HEK293 (cell line): ENCODE results near the gene OSCP1.
A peak's percentile ranks its signal among the peaks of the same experiment; 100 is the strongest.

ENCODE experiments used
- CTCF ChIA-PET: fragments of 350-600 bp; formaldehyde crosslinking; extraction: SDS; loops from one replicate; lab custom pipeline; 2021; ENCODE audit warnings: antibody characterized with exemption; lab: Yijun Ruan, JAX
- POLR2A ChIA-PET: fragments of 300-600 bp; formaldehyde crosslinking; extraction: SDS; loops from one replicate; lab custom pipeline; 2020; ENCODE audit warnings: antibody characterized with exemption, inconsistent platforms; lab: Yijun Ruan, JAX
- H3K27ac ChIP-seq: fragments of 200-500 bp; sonication (Bioruptor generic); 2 replicates; pipeline ENCODE4 v1.5.1; 2014; ENCODE audit warnings: low read depth, low read length, control low read depth, inconsistent platforms; ENCODE audit errors: extremely low read depth
- H3K36me3 ChIP-seq, 2 experiments: fragments of 200-500 bp in 1 of 2; sonication (Bioruptor generic) in 1 of 2; 1 replicate in 1 of 2; 2 replicates in 1 of 2; pipeline ENCODE4 v1.5.1; 2014 to 2017; ENCODE audit warnings: inconsistent platforms in 2 of 2, low read length in 2 of 2; ENCODE audit not compliant: control insufficient read depth in 2 of 2, insufficient read depth in 1 of 2
- H3K4me1 ChIP-seq: fragments of 200-500 bp; sonication (Bioruptor generic); 2 replicates; pipeline ENCODE4 v1.5.1; 2014; ENCODE audit warnings: mild to moderate bottlenecking, low read length, inconsistent platforms; ENCODE audit not compliant: control insufficient read depth, insufficient read depth
- H3K4me3 ChIP-seq: 2 replicates; pipeline ENCODE4 v1.5.1; 2011; ENCODE audit warnings: low read depth, mild to moderate bottlenecking, control low read depth, low read length, moderate library complexity
- H3K9me3 ChIP-seq: fragments of 200-500 bp; sonication (Bioruptor generic); 2 replicates; pipeline ENCODE4 v1.5.1; 2014; ENCODE audit warnings: low read depth, low read length, inconsistent platforms; ENCODE audit not compliant: control insufficient read depth, insufficient read depth
- FEZF1 ChIP-seq: fragments of 450-650 bp; formaldehyde crosslinking; IDR thresholded peaks from 2 replicates; pipeline ENCODE4 v1.5.1; 2016; ENCODE audit warnings: missing biosample characterization, missing genetic modification characterization
- GLIS2 ChIP-seq: fragments of 450-650 bp; formaldehyde crosslinking; IDR thresholded peaks from 2 replicates; pipeline ENCODE4 v1.5.1; 2016; ENCODE audit warnings: missing biosample characterization, missing genetic modification characterization
- KLF1 ChIP-seq: fragments of 450-650 bp; formaldehyde crosslinking; IDR thresholded peaks from 2 replicates; pipeline ENCODE4 v1.5.1; 2016; ENCODE audit warnings: missing biosample characterization, missing genetic modification characterization
- MYNN ChIP-seq: fragments of 450-650 bp; formaldehyde crosslinking; IDR thresholded peaks from 2 replicates; pipeline ENCODE4 v1.5.1; 2016; ENCODE audit warnings: missing biosample characterization, missing genetic modification characterization, borderline replicate concordance
- SP7 ChIP-seq: fragments of 450-650 bp; formaldehyde crosslinking; IDR thresholded peaks from 2 replicates; pipeline ENCODE4 v1.5.1; 2016; ENCODE audit warnings: missing biosample characterization, missing genetic modification characterization
- ZBTB1 ChIP-seq: fragments of 450-650 bp; formaldehyde crosslinking; IDR thresholded peaks from 2 replicates; pipeline ENCODE4 v1.5.1; 2016; ENCODE audit warnings: missing biosample characterization, missing genetic modification characterization
- ZBTB21 ChIP-seq: fragments of 450-650 bp; formaldehyde crosslinking; IDR thresholded peaks from 2 replicates; pipeline ENCODE4 v1.5.1; 2017; ENCODE audit warnings: missing biosample characterization, missing genetic modification characterization
- ZNF19 ChIP-seq: fragments of 450-650 bp; formaldehyde crosslinking; IDR thresholded peaks from 2 replicates; pipeline ENCODE4; 2016; ENCODE audit warnings: missing biosample characterization, missing genetic modification characterization, low read depth
- ZNF324 ChIP-seq: fragments of 450-650 bp; formaldehyde crosslinking; IDR thresholded peaks from 2 replicates; pipeline ENCODE4 v1.5.1; 2016; ENCODE audit warnings: missing biosample characterization, missing genetic modification characterization
- ZNF350 ChIP-seq: fragments of 450-650 bp; formaldehyde crosslinking; IDR thresholded peaks from 2 replicates; pipeline ENCODE4 v1.5.0; 2017; ENCODE audit warnings: missing biosample characterization, mild to moderate bottlenecking, missing genetic modification characterization
- ZNF354C ChIP-seq: fragments of 450-650 bp; formaldehyde crosslinking; IDR thresholded peaks from 2 replicates; pipeline ENCODE4 v1.5.1; 2016; ENCODE audit warnings: missing biosample characterization, missing genetic modification characterization, low read depth, borderline replicate concordance
- ZNF366 ChIP-seq: fragments of 450-650 bp; formaldehyde crosslinking; conservative IDR thresholded peaks from 2 replicates; pipeline ENCODE4 v1.5.1; 2016; ENCODE audit warnings: missing biosample characterization, missing genetic modification characterization
- ZNF530 ChIP-seq: fragments of 450-650 bp; formaldehyde crosslinking; IDR thresholded peaks from 2 replicates; pipeline ENCODE4 v1.5.1; 2016; ENCODE audit warnings: low read depth, missing biosample characterization, missing genetic modification characterization
- ZNF677 ChIP-seq: fragments of 450-650 bp; IDR thresholded peaks from 2 replicates; pipeline ENCODE4 v1.5.0; 2018; ENCODE audit warnings: missing biosample characterization, mild to moderate bottlenecking, missing genetic modification characterization, moderate library complexity
- TF ChIP-seq, protein P1 (sequence below): fragments of 450-650 bp; formaldehyde crosslinking; IDR thresholded peaks from 2 replicates; pipeline ENCODE4 v1.5.1; 2016; ENCODE audit warnings: missing biosample characterization, missing genetic modification characterization
- TF ChIP-seq, protein P2 (sequence below): fragments of 450-650 bp; formaldehyde crosslinking; IDR thresholded peaks from 2 replicates; pipeline ENCODE4 v1.5.1; 2017; ENCODE audit warnings: missing biosample characterization, missing genetic modification characterization
- TF ChIP-seq, protein P3 (sequence below): fragments of 450-650 bp; formaldehyde crosslinking; IDR thresholded peaks from 2 replicates; pipeline ENCODE4 v1.5.1; 2016; ENCODE audit warnings: missing biosample characterization, missing genetic modification characterization
- TF ChIP-seq, protein P4 (sequence below): fragments of 450-650 bp; formaldehyde crosslinking; IDR thresholded peaks from 2 replicates; pipeline ENCODE4 v1.5.0; 2017; ENCODE audit warnings: missing biosample characterization, missing genetic modification characterization, borderline replicate concordance
- TF ChIP-seq, protein P5 (sequence below): fragments of 450-650 bp; formaldehyde crosslinking; optimal IDR thresholded peaks from 2 replicates; pipeline ENCODE3; 2016; ENCODE audit warnings: missing biosample characterization, mild to moderate bottlenecking, missing genetic modification characterization

Gene OSCP1

DNA sequence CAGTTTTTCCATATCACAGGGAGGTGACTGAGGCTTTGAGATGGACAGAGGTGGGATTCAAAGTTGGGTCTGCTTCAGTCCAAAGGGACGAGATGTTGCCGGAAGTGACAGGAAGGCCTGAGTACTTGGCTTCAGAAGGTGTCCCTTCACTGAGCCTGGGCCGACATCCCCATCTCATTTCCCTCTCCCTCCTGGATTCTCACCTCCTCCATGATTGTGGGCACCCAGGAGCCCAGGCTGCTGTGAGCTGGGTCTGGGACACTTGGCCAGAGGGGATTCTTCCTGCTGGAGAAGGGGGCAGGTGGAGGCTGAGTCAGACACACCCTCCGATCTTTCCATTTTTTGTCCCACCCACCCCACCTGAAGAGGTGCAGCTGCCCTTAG lies 16.8 kb upstream of the OSCP1 start (continued):
- TF ChIP-seq, protein P1, sequence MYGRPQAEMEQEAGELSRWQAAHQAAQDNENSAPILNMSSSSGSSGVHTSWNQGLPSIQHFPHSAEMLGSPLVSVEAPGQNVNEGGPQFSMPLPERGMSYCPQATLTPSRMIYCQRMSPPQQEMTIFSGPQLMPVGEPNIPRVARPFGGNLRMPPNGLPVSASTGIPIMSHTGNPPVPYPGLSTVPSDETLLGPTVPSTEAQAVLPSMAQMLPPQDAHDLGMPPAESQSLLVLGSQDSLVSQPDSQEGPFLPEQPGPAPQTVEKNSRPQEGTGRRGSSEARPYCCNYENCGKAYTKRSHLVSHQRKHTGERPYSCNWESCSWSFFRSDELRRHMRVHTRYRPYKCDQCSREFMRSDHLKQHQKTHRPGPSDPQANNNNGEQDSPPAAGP (tag by site-specific recombination): no peak
- TF ChIP-seq ZNF324 (tag by site-specific recombination): no peak
- TF ChIP-seq ZNF19 (tag by site-specific recombination): no peak

DNA sequence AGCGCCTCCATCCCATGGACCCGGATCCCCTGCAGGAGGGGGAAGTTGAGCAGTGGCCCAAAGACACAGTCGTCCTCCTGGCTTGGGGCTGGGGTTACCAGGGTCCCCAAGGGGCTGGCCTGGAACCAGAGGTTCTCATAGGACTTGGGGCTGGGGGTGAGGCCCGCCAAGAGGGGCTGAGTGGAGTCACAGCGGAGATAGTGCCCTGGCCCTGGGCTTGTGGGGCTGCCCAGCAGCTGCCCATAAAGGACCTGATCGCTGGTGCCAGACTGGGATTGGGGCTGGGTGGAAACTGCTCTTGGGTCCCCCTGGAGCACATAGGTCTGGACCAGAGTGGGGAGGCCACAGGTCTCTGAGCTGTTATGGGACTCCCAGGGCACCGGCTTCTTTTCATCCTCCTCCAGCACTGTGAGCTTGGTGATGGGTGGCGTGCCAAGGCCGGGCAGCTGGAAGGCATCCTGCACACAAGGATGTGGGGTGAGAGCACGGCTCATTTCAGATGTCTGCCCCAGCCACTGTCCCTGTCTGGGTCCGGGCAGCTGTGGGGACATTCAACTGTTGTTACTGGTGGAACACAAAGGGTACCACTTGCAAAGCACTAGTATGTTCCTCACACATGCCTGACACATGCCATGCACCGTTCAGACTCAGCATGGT lies 16.2 kb upstream of the OSCP1 start:
- Histone ChIP-seq H3K27ac (no peak overlapping the region), H3K9me3 (no peaks in the 10 kb centered on the region), H3K4me1 (no peaks in the 10 kb centered on the region), H3K36me3 (peaks cover 0 to 11% of the 10 kb centered on the region in 2 experiments; a peak in 1 of 3 replicates), H3K4me3 (no peak overlapping the region)
- no peak for TF ChIP-seq FEZF1 (tag by site-specific recombination)
- ChIA-PET CTCF (interaction anchor here (0.6 to 0.7 kb wide), 2 partner anchors 10 to 108 kb away, joined by 3 read pairs; no protein-coding TSS in a partner anchor), POLR2A (no interaction called here)

DNA sequence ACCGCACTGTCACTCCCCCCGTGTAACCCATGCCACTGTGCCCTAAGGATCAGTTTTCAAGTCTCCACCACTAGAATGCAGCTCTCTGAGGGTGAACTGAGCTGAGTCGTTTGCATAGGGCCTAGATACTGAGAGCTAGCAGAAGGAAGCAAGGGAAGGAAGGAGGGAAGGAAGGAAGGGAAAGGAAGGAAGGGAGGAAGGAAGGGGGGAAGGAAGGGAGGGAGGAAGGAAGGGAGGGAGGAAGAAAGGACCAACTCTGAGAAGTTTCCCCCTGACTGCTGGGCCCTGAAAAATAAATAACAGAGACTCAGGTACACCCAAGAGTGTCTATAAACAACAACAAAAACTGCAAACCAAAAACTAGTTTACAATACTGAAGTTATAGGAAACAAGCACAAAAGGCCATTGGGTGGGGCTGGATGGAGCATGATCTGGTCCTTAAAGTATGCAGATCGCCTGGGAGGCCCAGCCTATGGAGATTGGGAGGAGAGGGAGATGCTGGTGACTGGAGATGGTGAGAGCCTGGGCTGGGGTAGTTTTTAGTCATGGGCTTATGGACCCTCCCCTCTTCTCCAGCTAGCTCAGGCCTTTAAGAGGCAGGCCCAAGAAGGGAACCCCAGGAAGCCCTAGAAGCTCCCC lies 15.6 kb upstream of the OSCP1 start:
- peaks cover 2 to 17% of the 10 kb centered on the region in 2 experiments; a peak in 2 of 3 replicates for H3K36me3 ChIP-seq
- no peak overlapping the region for H3K27ac ChIP-seq
- no peak overlapping the region for H3K4me3 ChIP-seq
- H3K9me3 ChIP-seq: no peaks in the 10 kb centered on the region
- CTCF ChIA-PET: interaction anchor here (0.6 to 0.7 kb wide), 3 partner anchors 10 to 211 kb away, joined by 3 read pairs; no protein-coding TSS in a partner anchor
- H3K4me1 ChIP-seq: no peaks in the 10 kb centered on the region
- peak; percentile 18; the same call in 1 of the 2 replicates for TF ChIP-seq KLF1 (tag by site-specific recombination)
- no peak for TF ChIP-seq ZNF530 (tag by site-specific recombination)
- TF ChIP-seq SP7: no peak
- TF ChIP-seq MYNN: no peak
- peak; percentile 94 for TF ChIP-seq ZNF366
- no peak for TF ChIP-seq ZNF354C (tag by site-specific recombination)
- TF ChIP-seq GLIS2 (tag by site-specific recombination): no peak
- TF ChIP-seq, protein P2, sequence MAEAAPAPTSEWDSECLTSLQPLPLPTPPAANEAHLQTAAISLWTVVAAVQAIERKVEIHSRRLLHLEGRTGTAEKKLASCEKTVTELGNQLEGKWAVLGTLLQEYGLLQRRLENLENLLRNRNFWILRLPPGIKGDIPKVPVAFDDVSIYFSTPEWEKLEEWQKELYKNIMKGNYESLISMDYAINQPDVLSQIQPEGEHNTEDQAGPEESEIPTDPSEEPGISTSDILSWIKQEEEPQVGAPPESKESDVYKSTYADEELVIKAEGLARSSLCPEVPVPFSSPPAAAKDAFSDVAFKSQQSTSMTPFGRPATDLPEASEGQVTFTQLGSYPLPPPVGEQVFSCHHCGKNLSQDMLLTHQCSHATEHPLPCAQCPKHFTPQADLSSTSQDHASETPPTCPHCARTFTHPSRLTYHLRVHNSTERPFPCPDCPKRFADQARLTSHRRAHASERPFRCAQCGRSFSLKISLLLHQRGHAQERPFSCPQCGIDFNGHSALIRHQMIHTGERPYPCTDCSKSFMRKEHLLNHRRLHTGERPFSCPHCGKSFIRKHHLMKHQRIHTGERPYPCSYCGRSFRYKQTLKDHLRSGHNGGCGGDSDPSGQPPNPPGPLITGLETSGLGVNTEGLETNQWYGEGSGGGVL (tag by site-specific recombination): peak; percentile 77
- TF ChIP-seq, protein P3, sequence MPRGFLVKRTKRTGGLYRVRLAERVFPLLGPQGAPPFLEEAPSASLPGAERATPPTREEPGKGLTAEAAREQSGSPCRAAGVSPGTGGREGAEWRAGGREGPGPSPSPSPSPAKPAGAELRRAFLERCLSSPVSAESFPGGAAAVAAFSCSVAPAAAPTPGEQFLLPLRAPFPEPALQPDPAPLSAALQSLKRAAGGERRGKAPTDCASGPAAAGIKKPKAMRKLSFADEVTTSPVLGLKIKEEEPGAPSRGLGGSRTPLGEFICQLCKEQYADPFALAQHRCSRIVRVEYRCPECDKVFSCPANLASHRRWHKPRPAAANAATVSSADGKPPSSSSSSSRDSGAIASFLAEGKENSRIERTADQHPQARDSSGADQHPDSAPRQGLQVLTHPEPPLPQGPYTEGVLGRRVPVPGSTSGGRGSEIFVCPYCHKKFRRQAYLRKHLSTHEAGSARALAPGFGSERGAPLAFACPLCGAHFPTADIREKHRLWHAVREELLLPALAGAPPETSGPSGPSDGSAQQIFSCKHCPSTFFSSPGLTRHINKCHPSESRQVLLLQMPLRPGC: no peak
- TF ChIP-seq, protein P4, sequence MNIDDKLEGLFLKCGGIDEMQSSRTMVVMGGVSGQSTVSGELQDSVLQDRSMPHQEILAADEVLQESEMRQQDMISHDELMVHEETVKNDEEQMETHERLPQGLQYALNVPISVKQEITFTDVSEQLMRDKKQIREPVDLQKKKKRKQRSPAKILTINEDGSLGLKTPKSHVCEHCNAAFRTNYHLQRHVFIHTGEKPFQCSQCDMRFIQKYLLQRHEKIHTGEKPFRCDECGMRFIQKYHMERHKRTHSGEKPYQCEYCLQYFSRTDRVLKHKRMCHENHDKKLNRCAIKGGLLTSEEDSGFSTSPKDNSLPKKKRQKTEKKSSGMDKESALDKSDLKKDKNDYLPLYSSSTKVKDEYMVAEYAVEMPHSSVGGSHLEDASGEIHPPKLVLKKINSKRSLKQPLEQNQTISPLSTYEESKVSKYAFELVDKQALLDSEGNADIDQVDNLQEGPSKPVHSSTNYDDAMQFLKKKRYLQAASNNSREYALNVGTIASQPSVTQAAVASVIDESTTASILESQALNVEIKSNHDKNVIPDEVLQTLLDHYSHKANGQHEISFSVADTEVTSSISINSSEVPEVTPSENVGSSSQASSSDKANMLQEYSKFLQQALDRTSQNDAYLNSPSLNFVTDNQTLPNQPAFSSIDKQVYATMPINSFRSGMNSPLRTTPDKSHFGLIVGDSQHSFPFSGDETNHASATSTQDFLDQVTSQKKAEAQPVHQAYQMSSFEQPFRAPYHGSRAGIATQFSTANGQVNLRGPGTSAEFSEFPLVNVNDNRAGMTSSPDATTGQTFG (tag by site-specific recombination): no peak
- TF ChIP-seq ZBTB1: no peak
- TF ChIP-seq ZNF350: no peak
- no peak for TF ChIP-seq ZNF677 (tag by site-specific recombination)
- TF ChIP-seq ZBTB21 (tag by site-specific recombination): no peak
- TF ChIP-seq, protein P5, sequence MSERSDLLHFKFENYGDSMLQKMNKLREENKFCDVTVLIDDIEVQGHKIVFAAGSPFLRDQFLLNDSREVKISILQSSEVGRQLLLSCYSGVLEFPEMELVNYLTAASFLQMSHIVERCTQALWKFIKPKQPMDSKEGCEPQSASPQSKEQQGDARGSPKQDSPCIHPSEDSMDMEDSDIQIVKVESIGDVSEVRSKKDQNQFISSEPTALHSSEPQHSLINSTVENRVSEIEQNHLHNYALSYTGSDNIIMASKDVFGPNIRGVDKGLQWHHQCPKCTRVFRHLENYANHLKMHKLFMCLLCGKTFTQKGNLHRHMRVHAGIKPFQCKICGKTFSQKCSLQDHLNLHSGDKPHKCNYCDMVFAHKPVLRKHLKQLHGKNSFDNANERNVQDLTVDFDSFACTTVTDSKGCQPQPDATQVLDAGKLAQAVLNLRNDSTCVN (tag by site-specific recombination): peak; percentile 9
- TF ChIP-seq, all 188 proteins: peak for 4
- POLR2A ChIA-PET: interaction anchor here (0.6 kb wide), 1 partner anchor 77 kb away, joined by 5 read pairs; no protein-coding TSS in a partner anchor
